Stimulated activated CD8-positive, alpha-beta memory T cell treated with anti-CD3 and anti-CD28 coated beads, Interleukin-7, amount 100 ng/mL, for 4 hours (primary cell): ENCODE results near the gene ADA.

Experiments
- DNase-seq, 2 donors: peaks; one replicate each; pipeline ENCODE4 v3.0.0-alpha.2; 2020; ENCODE audit warnings: low read depth in 2 of 2

The ADA gene

DNA sequence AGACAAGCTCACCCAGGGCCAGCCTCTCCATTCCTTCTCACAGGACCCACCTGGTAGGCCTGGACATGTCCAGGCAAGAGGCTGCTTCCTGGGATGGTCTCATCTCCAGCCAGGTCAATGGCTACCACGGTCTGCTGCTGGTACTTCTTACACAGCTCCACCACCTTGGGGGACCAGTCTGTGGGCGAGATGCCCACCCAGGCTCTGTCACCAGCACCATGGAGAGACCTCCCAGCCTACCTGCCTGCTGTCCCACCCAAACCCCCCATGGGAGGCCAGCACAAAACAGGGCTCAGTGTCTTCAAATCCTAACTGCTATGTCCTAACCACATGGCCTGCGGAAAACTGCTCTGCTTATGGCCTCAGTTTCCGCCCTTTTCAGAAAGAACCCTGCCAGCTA, 27.3 kb downstream of the ADA start:
- no peak for DNase-seq

DNA sequence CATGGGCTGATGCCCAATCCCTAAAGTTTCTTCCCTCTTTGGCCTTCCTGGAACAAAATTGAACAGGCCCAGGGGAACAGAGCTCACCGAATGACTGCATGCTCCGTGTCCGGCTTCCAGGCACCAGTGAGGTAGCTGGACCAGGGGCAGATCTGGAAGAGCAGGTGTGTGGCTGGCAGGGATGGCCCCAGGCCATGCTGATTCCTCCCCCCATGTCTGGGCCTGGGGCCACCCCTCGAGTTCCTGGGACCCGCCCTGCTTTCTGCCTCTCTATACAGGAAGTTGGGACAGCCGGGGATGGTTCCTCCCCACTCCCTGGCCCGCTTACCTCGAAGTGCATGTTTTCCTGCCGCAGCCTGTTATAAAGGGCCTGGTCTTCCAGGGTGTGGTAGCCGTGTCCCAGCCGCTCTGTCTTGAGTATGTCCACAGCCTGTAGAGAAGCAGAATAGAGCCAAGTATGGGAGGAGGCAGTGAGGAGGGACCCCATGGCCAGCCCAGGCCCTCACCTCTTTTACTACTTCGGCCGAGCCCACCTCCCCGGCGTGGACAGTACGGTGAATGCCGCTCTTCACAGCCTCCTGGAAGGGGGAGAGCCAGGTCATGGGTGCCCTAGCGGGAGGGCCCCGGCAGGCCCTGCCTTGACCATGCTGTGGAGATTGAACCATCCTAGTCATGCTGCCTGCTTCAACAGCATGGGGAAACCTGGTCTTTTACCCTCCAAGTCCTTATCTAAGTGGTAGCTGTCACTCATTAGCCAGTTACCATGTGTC, 28.8 kb downstream of the ADA start:
- DNase-seq, result no peak

DNA sequence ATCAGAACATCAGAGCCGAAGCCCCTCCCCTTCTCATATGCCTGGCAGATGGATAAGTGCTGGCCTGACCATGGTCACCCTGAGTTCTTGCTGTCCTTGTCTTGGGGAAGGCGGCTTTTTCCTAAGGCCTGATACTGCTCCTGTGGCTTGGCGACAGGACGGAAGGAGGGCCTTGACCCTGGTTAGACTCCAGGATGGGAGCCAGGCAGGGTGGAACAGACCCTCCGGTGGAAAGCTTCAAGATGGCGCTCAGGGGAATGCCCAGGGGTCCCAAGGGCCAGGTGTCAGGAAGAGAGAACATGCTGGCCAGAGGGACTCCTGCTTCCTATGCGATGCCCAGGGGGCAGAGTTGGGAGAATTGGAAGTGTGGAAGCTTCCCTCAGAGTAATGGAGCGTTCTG, 29.6 kb downstream of the ADA start:
- DNase-seq, result no peak

GRCh38 chr20:44621325-44621724, 30.2 kb downstream of the ADA start:
- DNase-seq, result no peak

DNA sequence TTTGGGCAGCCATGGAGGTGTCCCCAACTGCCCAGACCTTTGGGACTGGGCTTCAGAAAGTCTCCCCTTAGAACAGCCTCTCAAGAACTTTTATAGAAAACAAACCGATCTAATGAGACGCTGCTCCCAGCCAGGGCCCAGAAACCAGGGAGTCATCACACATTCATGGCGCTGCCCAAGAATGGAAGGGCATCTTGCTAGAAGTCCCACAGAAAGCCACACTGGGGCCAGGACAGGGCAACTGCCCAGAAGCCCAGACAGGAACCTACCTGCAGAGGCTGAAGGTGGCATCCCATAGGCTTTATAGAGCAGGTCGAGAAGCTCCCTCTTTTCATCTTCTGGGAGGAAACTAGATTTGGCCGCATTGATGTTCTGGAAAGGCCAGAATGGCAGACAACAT, 31.5 kb downstream of the ADA start:
- DNase-seq, result no peak

DNA sequence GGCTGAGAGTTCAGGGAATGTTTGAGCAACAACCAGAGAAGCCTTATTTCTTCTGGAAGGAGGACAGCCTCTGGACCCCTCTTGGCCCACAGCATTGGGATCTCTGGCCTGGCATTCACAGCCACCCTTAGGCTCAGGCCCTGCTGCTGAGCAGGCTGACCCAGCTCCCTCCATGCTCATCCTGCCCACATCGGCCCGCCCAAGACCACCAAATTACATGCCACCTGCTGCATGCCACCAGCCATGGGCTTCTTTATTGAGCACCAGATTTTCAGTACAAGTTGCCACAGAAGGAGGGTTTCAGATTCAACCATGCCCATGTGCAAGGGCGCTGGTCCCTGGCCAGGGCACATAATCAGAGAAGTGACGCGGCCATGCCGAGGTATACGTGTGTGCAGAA, 32.2 kb downstream of the ADA start:
- DNase-seq, result no peak

DNA sequence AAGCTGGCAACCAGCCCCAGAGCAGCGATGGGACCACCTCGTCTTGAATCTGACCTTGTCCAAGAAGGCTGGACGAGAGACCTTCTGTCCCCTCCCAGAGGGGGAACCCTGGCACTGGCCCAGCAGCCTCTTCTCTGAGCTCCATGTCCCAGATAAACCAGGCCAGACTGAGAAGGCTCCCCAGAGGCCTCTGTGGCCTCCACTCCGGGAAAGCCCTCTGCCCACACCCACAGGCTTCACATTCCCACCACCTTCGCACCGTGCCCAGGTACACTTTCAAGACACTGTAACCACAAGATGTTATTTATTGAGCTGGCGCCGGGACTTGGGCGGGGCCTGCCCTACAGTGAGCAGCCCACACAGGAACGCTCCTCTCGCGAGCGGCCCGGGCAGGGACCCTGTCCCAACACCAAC, 33.2 kb downstream of the ADA start:
- DNase-seq, result peak in 1 of 2 donors; percentile 23

- DNase-seq, result no peak
Observed at GRCh38 chr20:44616604-44616964, 34.9 kb downstream of the ADA start.

DNA sequence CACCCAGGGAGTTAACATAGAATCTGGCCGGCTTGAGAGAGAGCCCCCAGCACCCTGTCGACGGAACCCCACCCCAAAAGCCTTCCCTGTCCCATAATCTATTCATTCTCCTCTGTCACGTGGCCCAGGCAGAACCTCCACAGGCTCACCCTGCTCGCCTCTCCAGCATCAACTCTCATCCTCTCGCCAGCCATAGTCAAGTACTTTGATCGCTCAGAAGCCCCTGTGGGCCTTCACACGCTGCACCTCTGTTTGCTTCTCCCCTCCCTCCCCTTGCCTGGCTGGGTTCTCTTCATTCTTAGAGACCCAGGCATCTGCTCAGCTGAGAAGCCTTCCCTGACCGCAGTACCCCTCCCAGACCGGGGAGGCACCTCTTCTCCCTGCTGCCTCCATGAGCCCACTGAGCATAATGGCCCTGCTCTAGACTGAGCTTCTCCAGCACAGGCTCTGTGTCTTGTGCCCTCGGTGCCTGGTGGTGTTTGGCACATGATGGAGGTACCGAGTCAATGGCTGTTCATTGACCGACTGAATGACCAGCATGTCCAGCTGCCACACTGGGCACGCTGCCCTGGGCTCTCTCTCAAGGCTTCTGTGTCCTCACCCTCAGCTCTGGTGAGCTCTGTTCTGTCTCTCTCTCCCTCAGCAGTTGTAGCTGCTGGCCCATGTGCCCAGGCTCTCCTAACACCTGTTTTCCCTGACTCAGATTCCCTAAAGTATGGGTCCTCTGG, 35.5 kb downstream of the ADA start:
- no peak for DNase-seq

- DNase-seq, result no peak
Observed at GRCh38 chr20:44615169-44615791, 36.2 kb downstream of the ADA start.

DNA sequence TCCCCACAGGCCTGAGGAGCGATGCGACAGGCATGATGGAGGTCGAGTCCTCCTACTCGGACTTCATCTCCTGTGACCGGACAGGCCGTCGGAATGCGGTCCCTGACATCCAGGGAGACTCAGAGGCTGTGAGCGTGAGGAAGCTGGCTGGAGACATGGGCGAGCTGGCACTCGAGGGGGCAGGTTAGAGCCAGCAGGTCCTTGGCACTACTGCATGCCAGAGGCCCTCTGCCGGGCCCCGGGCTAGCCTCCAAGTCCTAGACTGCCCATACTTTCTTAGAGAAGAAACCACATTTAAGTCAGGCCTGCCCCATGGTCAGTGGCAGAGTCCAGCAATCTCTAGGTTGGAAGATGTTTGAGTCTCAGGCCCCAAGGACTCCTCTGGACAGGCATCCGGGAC, 37.0 kb downstream of the ADA start:
- no peak for DNase-seq

GRCh38 chr20:44613575-44613974, 37.9 kb downstream of the ADA start:
- no peak for DNase-seq

DNA sequence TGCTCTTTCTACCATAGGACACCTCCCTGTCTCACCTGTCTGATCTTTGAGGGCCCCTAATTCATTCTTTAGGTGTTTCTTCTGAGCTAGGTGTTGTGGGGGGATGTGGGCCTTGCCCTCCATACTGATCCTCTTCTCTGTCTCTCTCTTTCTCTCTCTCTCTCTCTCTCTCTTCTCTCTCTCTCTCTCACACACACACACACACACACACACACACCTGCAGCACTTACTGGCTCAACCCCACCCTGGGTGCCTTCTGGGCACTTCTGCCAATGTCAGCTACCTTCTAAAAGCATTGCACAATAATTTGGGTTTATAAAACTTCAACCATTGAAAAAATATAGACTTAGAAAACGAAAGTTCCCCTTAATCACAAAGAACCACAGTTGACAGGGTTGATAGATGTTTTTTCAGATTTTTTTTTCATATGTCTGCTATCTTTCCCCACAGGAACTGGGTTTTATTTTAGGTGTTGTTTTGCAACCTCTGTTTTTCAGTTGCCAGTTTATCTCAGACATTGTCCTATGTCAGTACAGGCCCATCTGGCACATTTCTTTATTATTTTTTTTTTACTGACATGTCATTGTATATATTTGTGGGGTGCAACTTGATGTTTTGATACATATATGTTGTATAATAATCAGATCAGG, 41.1 kb downstream of the ADA start:
- no peak for DNase-seq

- DNase-seq, result peak; percentile 66 to 70
Observed at GRCh38 chr20:44609516-44610312, 41.8 kb downstream of the ADA start.

DNA sequence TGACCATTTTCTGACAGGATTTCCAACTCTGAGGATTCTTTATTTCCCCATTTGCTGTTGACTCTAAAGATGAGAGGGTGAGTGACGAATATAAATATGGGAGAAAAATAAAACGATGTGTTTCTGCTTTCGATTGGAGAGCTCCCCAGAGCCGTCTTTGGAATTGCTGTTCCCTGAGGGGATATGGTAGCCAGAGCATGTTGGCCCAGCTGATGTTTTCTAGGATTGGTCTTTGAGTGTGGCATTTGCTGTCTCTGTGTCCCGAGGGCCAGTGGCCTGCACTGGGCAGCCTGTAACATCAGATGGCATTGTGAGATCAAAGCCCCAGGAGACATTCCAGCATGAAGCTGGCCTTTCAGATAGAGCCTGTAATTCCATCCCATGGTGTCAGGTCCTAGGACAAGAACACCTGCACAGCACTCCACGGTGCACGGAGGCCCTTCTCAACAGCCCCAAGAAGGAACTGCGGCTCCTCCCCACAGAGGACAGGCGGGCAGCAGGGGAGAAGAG, 42.4 kb downstream of the ADA start:
- DNase-seq, result no peak

GRCh38 chr20:44606725-44607441, 44.6 kb downstream of the ADA start:
- DNase-seq, result no peak

DNA sequence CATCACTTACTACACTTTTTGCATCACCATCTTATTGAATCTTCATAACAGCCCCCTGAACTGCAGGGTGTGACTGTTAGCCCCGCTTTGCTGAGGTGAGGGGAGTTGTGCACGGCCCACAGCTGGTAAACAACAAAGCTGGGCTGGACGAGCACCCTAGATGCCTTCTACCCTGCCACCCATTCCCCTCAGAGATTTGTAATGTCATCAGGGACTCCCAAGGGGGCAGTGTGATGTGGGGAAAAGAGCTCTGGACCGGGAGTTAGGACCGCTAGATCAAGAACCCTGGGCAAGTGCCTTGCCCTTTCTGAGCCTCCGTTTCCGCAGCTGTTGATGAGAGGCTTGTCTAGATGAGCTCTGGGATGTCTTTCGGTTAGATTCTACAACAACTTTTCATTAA, 48.2 kb downstream of the ADA start:
- no peak for DNase-seq

DNA sequence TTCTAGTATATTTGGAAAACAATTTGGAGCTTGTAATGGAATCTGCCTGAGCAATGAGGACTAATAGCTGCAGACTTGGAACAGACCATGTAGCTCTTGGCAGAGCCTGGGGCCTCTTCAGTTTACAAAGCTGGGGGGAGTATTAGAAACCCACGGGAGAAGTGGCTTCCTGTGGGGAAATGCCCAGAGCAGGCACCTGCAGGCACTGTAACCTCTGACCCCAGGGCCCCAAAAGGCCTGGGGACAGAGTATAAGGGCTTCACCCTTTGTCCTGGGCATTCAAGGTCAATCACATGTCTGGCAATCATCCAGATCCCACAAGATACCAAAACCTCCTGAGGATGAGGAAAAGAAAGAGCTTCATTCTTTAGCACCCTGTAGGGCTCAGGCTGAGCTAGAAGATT, 49.7 kb downstream of the ADA start:
- DNase-seq, result no peak

DNA sequence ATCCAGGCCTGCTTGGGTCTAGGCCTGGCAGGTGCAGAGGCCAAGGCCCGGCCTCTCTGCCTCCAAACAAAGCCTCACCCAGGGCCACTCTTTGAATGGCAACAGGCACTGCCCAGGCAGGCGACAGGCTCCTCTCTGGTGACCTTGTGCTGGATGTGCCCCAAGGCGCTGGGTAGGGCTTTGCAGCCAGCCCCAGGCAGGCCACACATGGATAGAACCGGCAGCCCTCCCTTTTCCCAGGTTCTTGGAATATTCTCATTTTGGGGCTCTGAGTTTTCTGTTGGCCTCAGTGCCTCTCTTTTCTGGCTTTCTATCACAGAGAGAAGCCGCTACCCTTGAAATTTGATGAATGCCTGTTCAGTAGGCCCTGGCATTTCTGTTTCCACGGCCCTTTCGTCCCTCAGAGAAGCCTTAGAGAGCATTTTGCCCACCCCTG, 50.2 kb downstream of the ADA start:
- no peak for DNase-seq

DNA sequence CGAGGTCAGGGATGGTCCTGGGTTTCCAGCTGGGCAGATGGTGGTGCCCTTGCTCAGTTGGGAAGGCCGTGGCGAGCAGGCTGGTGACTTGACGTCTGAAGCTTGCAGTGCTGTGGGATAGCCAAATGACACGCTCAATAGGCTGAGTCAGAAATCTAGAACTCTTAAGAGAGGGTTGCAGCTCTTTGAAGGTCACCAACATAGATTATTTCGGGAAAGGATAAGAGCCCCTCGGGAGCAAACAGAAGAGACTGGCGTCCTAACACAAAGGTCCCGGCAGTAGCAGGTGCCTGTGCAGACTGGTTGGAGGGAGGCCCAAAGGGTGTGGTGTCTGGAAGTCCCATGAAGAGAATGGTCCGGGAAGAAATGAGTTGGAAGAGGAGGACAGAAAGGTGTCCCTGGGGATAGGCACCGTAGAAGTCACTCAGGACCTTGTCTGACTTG, 50.7 kb downstream of the ADA start:
- DNase-seq, result no peak

DNA sequence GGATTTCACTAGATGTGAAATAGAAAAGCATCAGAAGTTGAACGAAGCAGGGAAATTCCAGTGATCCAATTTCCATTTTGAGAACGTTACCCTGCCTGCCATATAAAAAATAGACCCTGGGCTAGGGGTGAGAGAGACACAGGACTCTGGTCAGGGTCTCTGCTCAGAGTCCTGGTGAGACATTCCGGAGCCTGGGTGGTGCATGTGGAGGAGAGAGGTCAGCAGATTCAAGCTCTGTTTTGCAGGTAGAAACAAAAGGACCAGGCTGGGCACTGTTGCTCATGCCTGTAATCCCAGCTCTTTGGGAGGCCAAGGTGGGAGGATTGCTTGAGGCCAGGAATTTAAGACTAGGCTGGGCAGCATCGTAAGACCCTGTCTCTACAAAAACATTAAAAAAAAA, 51.2 kb downstream of the ADA start:
- DNase-seq, result no peak
